ENCODE results near the gene RPL13A. TPM values are rescaled to one million over a fixed set of nuclear protein-coding genes. Genes with fewer than 3 reads are reported as not detected.
A peak's percentile ranks its signal among the peaks of the same experiment; 100 is the strongest.

The RPL13A gene
- polyA plus RNA-seq, 4 donors = 2,364 to 2,825 (median 2,611) TPM

GRCh38 chr19:49499030-49499670 lies 11.7 kb downstream of the RPL13A start:
- DNase-seq (ENCODE audit: low read depth in 4 of 4, low spot score in 3 of 4) = no peak

GRCh38 chr19:49502866-49503581 lies 15.6 kb downstream of the RPL13A start:
- peak in 2 of 4 donors; percentile 43 to 61 for DNase-seq (ENCODE audit: low read depth in 4 of 4, low spot score in 3 of 4)

- DNase-seq (ENCODE audit: low read depth in 4 of 4, low spot score in 3 of 4) = no peak
These were observed 16.2 kb downstream of the RPL13A start for GRCh38 chr19:49503582-49503962.

- DNase-seq (ENCODE audit: low read depth in 4 of 4, low spot score in 3 of 4) = no peak
These were observed 19.2 kb downstream of the RPL13A start for GRCh38 chr19:49506575-49507105.

- DNase-seq (ENCODE audit: low read depth in 4 of 4, low spot score in 3 of 4) = no peak
These were observed 20.5 kb downstream of the RPL13A start for GRCh38 chr19:49507803-49508494.

GRCh38 chr19:49512970-49513745 lies 25.8 kb downstream of the RPL13A start:
- DNase-seq (ENCODE audit: low read depth in 4 of 4, low spot score in 3 of 4) = peak in 1 of 4 donors; percentile 46

- DNase-seq (ENCODE audit: low read depth in 4 of 4, low spot score in 3 of 4) = no peak
These were observed 26.3 kb downstream of the RPL13A start for GRCh38 chr19:49513746-49514118.

- DNase-seq (ENCODE audit: low read depth in 4 of 4, low spot score in 3 of 4) = no peak
These were observed 26.7 kb downstream of the RPL13A start for GRCh38 chr19:49514151-49514550.

GRCh38 chr19:49515767-49516166 lies 28.4 kb downstream of the RPL13A start:
- DNase-seq (ENCODE audit: low read depth in 4 of 4, low spot score in 3 of 4) = no peak

- no peak for DNase-seq (ENCODE audit: low read depth in 4 of 4, low spot score in 3 of 4)
These were observed 30.6 kb downstream of the RPL13A start for GRCh38 chr19:49518033-49518432.

- no peak for DNase-seq (ENCODE audit: low read depth in 4 of 4, low spot score in 3 of 4)
These were observed 33.4 kb downstream of the RPL13A start for GRCh38 chr19:49520705-49521319.

GRCh38 chr19:49524812-49525455 lies 37.5 kb downstream of the RPL13A start:
- DNase-seq (ENCODE audit: low read depth in 4 of 4, low spot score in 3 of 4) = no peak

- DNase-seq (ENCODE audit: low read depth in 4 of 4, low spot score in 3 of 4) = no peak
These were observed 40.9 kb downstream of the RPL13A start for GRCh38 chr19:49528211-49528771.

- DNase-seq (ENCODE audit: low read depth in 4 of 4, low spot score in 3 of 4) = no peak
These were observed 43.3 kb downstream of the RPL13A start for GRCh38 chr19:49530708-49531107.

GRCh38 chr19:49533551-49534488 lies 46.4 kb downstream of the RPL13A start:
- peak in 2 of 4 donors; percentile 51 to 72 for DNase-seq (ENCODE audit: low read depth in 4 of 4, low spot score in 3 of 4)

- no peak for DNase-seq (ENCODE audit: low read depth in 4 of 4, low spot score in 3 of 4)
These were observed 47.4 kb downstream of the RPL13A start for GRCh38 chr19:49534632-49535385.

GRCh38 chr19:49536921-49537462 lies 49.6 kb downstream of the RPL13A start:
- DNase-seq (ENCODE audit: low read depth in 4 of 4, low spot score in 3 of 4) = no peak
